NT2/D1 (cell line): ENCODE data around the gene ZBTB33.

Experiments used
- SUZ12 ChIP-seq: IDR thresholded peaks from 2 replicates; pipeline ENCODE4 v1.6.1; 2011; ENCODE audit not compliant: insufficient read length, insufficient read depth; ENCODE audit errors: extremely low read depth
- YY1 ChIP-seq: IDR thresholded peaks from 2 replicates; pipeline ENCODE4 v1.6.1; 2011; ENCODE audit not compliant: insufficient read length, insufficient read depth

GRCh38 chrX:120228187-120228908, 22.3 kb upstream of the ZBTB33 start:
- TF ChIP-seq SUZ12, result no peak
- TF ChIP-seq YY1, result no peak
